ENCODE results near the gene HEXD. TPM values are rescaled to one million over a fixed set of nuclear protein-coding genes. Genes with fewer than 3 reads are reported as not detected.

Gene HEXD
- total and polyA plus RNA-seq, 2 of the 8 experiments (the other 6 are each of a cell fraction or from before 2014, with no cell fraction given), result 20.6 to 21.8 TPM

DNA sequence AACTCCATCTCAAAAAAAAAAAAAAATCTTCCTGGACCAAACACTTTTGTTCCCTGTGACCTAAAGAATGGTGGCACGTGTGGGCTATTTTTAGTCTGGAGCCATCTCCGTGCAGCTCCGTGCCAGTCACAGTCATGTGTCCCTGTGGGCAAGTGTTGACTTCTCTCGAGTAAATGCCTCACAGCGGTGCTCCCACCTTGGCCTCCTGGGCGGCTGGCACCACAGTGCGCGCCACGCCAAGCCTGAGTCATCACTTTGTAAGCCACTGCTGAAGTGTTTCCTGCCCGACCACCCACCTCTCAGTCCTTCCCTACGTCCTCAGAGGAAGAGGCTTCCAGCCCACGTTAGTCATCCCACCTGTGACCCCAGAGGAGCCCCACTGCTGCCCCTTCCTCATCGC lies 10.9 kb upstream of the HEXD start:
- H3K56ac ChIP-seq (replicated peaks; ENCODE audit: insufficient read length, low read depth, low read length), result no peak overlapping the region
- 90% methylated on average over 13 of the region's 13 CpGs; no CpG with 5 or more reads in 1 of the 2 experiments for WGBS, 2 experiments (ENCODE audit: extremely low coverage in 1 of 2, insufficient coverage in 1 of 2, insufficient read length in 1 of 2, insufficient replicate concordance in 2 of 2, low coverage in 1 of 2, low lambda C conversion rate in 2 of 2, missing lambda C conversion rate in 1 of 2)
- H3K23ac ChIP-seq (ENCODE audit: insufficient read length), result no peak overlapping the region
- H3K18ac ChIP-seq (ENCODE audit: extremely low read depth, low read length), result no peak overlapping the region
- TF ChIP-seq PHF8 (conservative IDR thresholded peaks at IDR 0.05; ENCODE audit: low read depth, low read length), result no peak
- no peak for TF ChIP-seq GTF2F1 (IDR thresholded peaks at IDR 0.05; ENCODE audit: borderline replicate concordance, low read depth, low read length)
- TF ChIP-seq EGR1 (IDR thresholded peaks at IDR 0.05; ENCODE audit: borderline replicate concordance, low read depth, low read length), result no peak
- no peak for TF ChIP-seq GABPA (IDR thresholded peaks at IDR 0.05; ENCODE audit: borderline replicate concordance, insufficient read depth, low read length)
- TF ChIP-seq ZNF274 (IDR thresholded peaks at IDR 0.05; ENCODE audit: borderline replicate concordance, extremely low read depth, low read length), result no peak
- TF ChIP-seq NRF1 (IDR thresholded peaks at IDR 0.05; ENCODE audit: low read depth, low read length), result no peak
- TF ChIP-seq CTBP2 (IDR thresholded peaks at IDR 0.05; ENCODE audit: borderline replicate concordance, insufficient read depth, insufficient read length, low read length), result no peak
- no peak for TF ChIP-seq SP4 (IDR thresholded peaks at IDR 0.05; ENCODE audit: low read length)
- no peak for TF ChIP-seq CEBPB (IDR thresholded peaks at IDR 0.05; ENCODE audit: low read depth, low read length)
- H2AK5ac ChIP-seq (ENCODE audit: low read depth, low read length), result no peak overlapping the region
- no peak overlapping the region for H4K5ac ChIP-seq (ENCODE audit: insufficient read length, low read depth, low read length)
- H3K79me2 ChIP-seq (ENCODE audit: control insufficient read depth in 1 of 2, insufficient read depth in 2 of 2, low read length in 2 of 2), result no peaks in the 10 kb centered on the region
- no peak overlapping the region for H3K4ac ChIP-seq (replicated peaks; ENCODE audit: insufficient read length, low read depth, low read length)
- DNase-seq (ENCODE audit: low read depth in 1 of 2, low spot score in 2 of 2) (no peak), FAIRE-seq (no peak)
- H3K27ac ChIP-seq (ENCODE audit: low read depth, low read length), result no peak overlapping the region
- H3K36me3 ChIP-seq (ENCODE audit: control insufficient read depth in 2 of 4, insufficient read depth in 4 of 4, low read length in 3 of 4), result peaks cover 0 to 11% (median 2%) of the 10 kb centered on the region in 4 experiments; a peak in 3 of 8 replicates
- H4K8ac ChIP-seq (ENCODE audit: extremely low read depth, insufficient read depth, low read length), result no peak overlapping the region
- H2BK5ac ChIP-seq (ENCODE audit: low read depth, low read length), result no peak overlapping the region
- no peaks in the 10 kb centered on the region for H3K27me3 ChIP-seq (replicated peaks in 1 of 4; ENCODE audit: control insufficient read depth in 3 of 4, extremely low read depth in 1 of 4, insufficient read depth in 3 of 4, low read length in 3 of 4)
- no peak overlapping the region for H2BK120ac ChIP-seq (replicated peaks; ENCODE audit: low read depth, low read length)
- H3K4me3 ChIP-seq (ENCODE audit: extremely low read depth in 1 of 4, insufficient read depth in 2 of 4, low read depth in 3 of 4, low read length in 4 of 4), result no peak overlapping the region
- no peak overlapping the region for H2AFZ ChIP-seq (ENCODE audit: low read length)
- no peak overlapping the region for H3K14ac ChIP-seq (ENCODE audit: insufficient read length)
- no peak overlapping the region for H3K9ac ChIP-seq (replicated peaks in 1 of 4; ENCODE audit: extremely low read depth in 1 of 4, low read depth in 3 of 4, low read length in 3 of 4)
- H3K23me2 ChIP-seq (ENCODE audit: low read depth, low read length), result no peaks in the 10 kb centered on the region
- H4K20me1 ChIP-seq (replicated peaks in 1 of 2; ENCODE audit: control insufficient read depth in 1 of 2, insufficient read depth in 2 of 2, low read length in 2 of 2), result peaks cover 0 to 1% of the 10 kb centered on the region in 2 experiments
- no peak overlapping the region for H4K91ac ChIP-seq (replicated peaks; ENCODE audit: insufficient read length, low read length)
- H2BK12ac ChIP-seq (ENCODE audit: low read depth, low read length), result no peak overlapping the region
- ChIA-PET POLR2A (ENCODE audit: partially characterized antibody) (no interaction called here), CTCF (ENCODE audit: partially characterized antibody) (interaction anchor here (1.0 to 1.4 kb wide), 3 partner anchors 49 to 85 kb away, joined by 3 to 5 read pairs (median 3); no protein-coding TSS in a partner anchor)
- no peaks in the 10 kb centered on the region for H3K79me1 ChIP-seq (ENCODE audit: low read depth, low read length)
- H2BK20ac ChIP-seq (ENCODE audit: low read length), result no peak overlapping the region
- no peak overlapping the region for H3K4me2 ChIP-seq (ENCODE audit: insufficient read depth in 1 of 2, low read depth in 2 of 2, low read length in 2 of 2)
- no peaks in the 10 kb centered on the region for H3K4me1 ChIP-seq (replicated peaks in 1 of 4; ENCODE audit: control insufficient read depth in 3 of 4, insufficient read depth in 4 of 4, low read length in 3 of 4)
- no peak overlapping the region for H2BK15ac ChIP-seq (ENCODE audit: low read length)
- H3K9me3 ChIP-seq (ENCODE audit: insufficient read depth in 2 of 2, low read depth in 1 of 2, low read length in 1 of 2), result no peaks in the 10 kb centered on the region
